ENCODE results near the gene FAM120A.

The FAM120A gene

GRCh38 chr9:93533863-93534262 is 82.4 kb downstream of the FAM120A start:
- no peak for TF ChIP-seq CTCF (IDR thresholded peaks at IDR 0.05; ENCODE audit: borderline replicate concordance, insufficient read depth, low read depth, low read length)
- H3K4me3 ChIP-seq (ENCODE audit: low read depth, low read length) = no peak overlapping the region

DNA sequence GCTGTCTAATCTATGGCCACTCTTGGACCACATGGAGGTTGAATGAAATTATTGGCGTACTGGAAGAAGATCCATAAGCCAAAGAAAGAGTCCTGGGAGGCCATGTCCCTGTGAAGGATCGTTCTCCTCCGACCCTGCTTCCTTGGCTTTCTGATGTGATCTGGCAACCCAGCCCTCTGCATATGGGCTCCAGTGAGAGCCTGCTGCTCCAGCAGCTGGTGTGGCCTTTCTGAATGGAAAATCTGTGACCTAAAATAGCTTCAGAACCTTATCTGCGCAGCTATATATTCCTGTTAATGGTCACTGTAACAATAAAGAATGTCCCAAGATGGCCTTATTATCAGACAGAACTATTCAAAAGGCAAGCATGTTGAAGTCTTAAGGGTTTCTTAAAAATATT is 84.7 kb downstream of the FAM120A start:
- no peak for TF ChIP-seq CTCF (IDR thresholded peaks at IDR 0.05; ENCODE audit: borderline replicate concordance, insufficient read depth, low read depth, low read length)
- H3K4me3 ChIP-seq (ENCODE audit: low read depth, low read length) = no peak overlapping the region

- no peak for TF ChIP-seq CTCF (IDR thresholded peaks at IDR 0.05; ENCODE audit: borderline replicate concordance, insufficient read depth, low read depth, low read length)
- H3K4me3 ChIP-seq (ENCODE audit: low read depth, low read length) = no peak overlapping the region
Measured at GRCh38 chr9:93536874-93537273, 85.4 kb downstream of the FAM120A start.

DNA sequence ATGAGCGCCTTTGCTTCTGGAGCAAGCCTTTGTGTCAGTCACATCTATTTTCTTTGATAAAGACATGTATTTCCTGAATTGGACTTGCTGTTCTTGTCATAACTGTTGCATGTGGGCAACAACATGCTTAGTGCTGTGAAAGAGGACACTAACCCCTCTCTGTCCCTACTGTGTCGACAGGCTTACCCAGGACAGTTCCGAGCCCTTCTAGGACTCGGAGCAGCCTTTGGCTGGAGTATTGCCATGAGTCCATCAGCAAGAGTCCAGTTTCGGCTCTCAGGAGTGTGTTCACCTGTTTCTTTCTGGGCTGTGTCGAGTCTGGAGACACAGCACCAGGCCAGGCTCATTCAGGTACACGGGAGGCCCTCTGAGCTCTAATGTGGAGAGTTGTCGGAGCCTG is 88.8 kb downstream of the FAM120A start:
- no peak for TF ChIP-seq CTCF (IDR thresholded peaks at IDR 0.05; ENCODE audit: borderline replicate concordance, insufficient read depth, low read depth, low read length)
- H3K4me3 ChIP-seq (ENCODE audit: low read depth, low read length) = no peak overlapping the region

DNA sequence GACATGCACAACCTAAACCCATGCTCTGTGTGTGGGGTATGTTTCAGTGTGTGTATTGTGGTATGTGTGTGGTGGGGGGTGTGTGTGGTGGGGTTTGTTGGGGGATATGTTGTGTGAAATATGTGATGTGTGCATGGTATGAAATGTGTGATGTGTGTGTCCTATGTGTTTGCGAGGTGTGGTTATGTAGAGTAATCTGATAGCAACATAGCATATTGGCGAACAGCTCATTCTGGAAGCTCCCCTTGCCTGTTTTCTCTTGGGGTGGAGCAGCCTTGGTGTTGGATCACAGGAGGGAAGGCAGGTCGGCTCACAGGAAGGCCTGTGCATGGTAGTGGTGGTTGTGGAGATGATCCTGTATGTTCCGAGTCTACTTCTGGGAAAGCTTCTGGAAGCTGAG is 89.5 kb downstream of the FAM120A start:
- no peak for TF ChIP-seq CTCF (IDR thresholded peaks at IDR 0.05; ENCODE audit: borderline replicate concordance, insufficient read depth, low read depth, low read length)

DNA sequence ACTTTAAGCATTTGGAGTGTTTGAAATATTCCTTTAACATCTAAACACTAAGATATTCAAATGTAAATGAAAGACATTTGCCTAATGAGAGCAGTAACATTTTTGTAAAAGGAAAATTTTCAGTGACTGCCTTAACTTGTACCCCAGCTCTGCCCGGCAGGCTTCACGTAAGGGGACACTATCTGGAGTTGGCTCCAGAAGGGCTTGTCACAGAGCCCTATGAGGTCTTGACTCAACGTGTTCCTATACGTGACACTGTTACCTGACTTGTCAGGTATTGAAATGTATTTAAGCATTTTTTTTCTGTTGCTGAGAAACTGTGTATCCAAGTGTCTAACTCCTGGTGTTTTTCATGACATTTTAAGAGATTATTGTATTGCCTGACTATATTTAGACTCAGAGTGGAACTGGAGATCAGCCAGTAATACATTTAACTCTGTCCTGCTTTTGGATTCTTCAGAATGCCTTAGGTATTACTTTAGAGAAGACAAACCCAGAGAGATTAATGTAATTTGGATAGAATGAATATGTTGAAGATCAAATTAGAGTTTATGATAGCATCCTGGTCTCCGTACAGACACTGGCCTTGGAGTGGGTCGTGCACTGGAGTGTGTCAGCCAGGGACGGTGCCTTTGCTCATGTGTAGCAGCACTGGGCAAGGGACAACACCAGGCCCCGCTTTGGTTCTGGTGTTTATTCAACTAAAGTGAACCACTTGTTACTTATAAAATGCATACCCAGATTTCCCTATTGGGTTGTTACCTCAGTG is 90.3 kb downstream of the FAM120A start:
- no peak overlapping the region for H3K4me3 ChIP-seq (ENCODE audit: low read depth, low read length)
- TF ChIP-seq CTCF (IDR thresholded peaks at IDR 0.05; ENCODE audit: borderline replicate concordance, insufficient read depth, low read depth, low read length) = no peak

More for the DNA sequence above, 89.5 kb downstream of the FAM120A start:
- H3K4me3 ChIP-seq (ENCODE audit: low read depth, low read length) = no peak overlapping the region

DNA sequence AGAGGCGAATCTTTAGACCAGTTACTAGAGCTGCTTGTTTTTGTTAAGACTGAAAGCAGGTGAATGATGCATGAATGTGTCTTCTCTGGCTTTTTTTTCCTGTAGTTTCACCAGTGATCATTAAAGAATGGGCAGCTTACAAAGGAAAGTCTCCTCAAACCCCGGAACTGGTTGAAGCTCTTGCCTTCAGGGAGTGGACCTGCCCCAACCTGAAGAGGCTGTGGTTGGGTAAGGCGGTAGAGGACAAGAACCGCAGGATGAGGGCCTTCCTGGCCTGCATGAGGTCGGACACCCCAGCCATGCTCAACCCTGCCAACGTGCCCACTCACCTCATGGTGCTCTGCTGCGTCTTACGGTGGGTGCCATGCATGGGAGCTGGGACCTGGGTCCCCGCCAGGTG is 91.6 kb downstream of the FAM120A start:
- no peak for TF ChIP-seq CTCF (IDR thresholded peaks at IDR 0.05; ENCODE audit: borderline replicate concordance, insufficient read depth, low read depth, low read length)
- H3K4me3 ChIP-seq (ENCODE audit: low read depth, low read length) = no peak overlapping the region
